Body of pancreas (tissue), 4 donors: ENCODE measurements around the gene DIAPH3.

Experiments used
- POLR2A ChIP-seq, 3 donors: fragments of 450-650 bp; IDR thresholded peaks; one replicate each; pipeline ENCODE4 v1.6.1; 2016; ENCODE audit warnings: antibody characterized with exemption in 3 of 3, mild to moderate bottlenecking in 2 of 3
- TF ChIP-seq, protein P1 (sequence below), 7 experiments: fragments of 450-650 bp in 4 of 7; fragments of 200-600 bp in 3 of 7; sonication (generic) in 3 of 7; IDR thresholded peaks; one replicate each; pipeline ENCODE4 v1.5.1; 2016 to 2019; ENCODE audit warnings: antibody characterized with exemption in 7 of 7

DNA sequence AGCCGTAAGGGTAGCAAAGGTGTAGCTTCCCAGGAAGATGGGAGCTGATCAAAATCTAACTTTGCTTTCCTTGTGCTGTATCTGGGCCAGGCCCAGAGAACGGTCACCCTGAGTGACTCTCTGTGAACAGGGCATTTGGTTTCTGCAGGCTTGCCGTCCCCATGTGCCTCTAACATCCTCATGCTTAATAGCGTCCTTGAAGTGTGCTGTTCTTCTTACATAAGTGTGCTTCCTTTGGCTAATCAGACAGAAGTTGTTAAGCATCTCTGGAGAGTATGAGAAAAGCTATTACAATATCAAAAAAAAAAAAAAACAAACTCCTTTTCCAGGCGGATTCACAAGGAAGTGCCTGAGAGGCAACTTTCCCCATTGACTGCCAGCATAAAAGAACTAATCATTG is 503.7 kb downstream of the DIAPH3 start:
- TF ChIP-seq, protein P1, sequence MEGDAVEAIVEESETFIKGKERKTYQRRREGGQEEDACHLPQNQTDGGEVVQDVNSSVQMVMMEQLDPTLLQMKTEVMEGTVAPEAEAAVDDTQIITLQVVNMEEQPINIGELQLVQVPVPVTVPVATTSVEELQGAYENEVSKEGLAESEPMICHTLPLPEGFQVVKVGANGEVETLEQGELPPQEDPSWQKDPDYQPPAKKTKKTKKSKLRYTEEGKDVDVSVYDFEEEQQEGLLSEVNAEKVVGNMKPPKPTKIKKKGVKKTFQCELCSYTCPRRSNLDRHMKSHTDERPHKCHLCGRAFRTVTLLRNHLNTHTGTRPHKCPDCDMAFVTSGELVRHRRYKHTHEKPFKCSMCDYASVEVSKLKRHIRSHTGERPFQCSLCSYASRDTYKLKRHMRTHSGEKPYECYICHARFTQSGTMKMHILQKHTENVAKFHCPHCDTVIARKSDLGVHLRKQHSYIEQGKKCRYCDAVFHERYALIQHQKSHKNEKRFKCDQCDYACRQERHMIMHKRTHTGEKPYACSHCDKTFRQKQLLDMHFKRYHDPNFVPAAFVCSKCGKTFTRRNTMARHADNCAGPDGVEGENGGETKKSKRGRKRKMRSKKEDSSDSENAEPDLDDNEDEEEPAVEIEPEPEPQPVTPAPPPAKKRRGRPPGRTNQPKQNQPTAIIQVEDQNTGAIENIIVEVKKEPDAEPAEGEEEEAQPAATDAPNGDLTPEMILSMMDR (IDR thresholded peaks at IDR 0.05) = no peak
- no peak for TF ChIP-seq POLR2A (IDR thresholded peaks at IDR 0.05)
